HL-60 (cell line): ENCODE data around the gene SNX3.

ENCODE experiments used
- GABPA ChIP-seq: IDR thresholded peaks from 2 replicates; pipeline ENCODE4 v1.6.1; 2012; ENCODE audit warnings: low read depth
- POLR2AphosphoS5 ChIP-seq: IDR thresholded peaks from 2 replicates; pipeline ENCODE4 v1.6.1; 2012; ENCODE audit warnings: low read depth
- TF ChIP-seq, protein P1 (sequence below): IDR thresholded peaks from one replicate; pipeline ENCODE4 v1.5.1; 2011; ENCODE audit warnings: low read length, control low read depth, inconsistent platforms; ENCODE audit not compliant: insufficient read depth

- TF ChIP-seq, protein P1, sequence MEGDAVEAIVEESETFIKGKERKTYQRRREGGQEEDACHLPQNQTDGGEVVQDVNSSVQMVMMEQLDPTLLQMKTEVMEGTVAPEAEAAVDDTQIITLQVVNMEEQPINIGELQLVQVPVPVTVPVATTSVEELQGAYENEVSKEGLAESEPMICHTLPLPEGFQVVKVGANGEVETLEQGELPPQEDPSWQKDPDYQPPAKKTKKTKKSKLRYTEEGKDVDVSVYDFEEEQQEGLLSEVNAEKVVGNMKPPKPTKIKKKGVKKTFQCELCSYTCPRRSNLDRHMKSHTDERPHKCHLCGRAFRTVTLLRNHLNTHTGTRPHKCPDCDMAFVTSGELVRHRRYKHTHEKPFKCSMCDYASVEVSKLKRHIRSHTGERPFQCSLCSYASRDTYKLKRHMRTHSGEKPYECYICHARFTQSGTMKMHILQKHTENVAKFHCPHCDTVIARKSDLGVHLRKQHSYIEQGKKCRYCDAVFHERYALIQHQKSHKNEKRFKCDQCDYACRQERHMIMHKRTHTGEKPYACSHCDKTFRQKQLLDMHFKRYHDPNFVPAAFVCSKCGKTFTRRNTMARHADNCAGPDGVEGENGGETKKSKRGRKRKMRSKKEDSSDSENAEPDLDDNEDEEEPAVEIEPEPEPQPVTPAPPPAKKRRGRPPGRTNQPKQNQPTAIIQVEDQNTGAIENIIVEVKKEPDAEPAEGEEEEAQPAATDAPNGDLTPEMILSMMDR = no peak
- no peak for TF ChIP-seq GABPA
- no peak for TF ChIP-seq POLR2AphosphoS5
Measured at GRCh38 chr6:108179741-108180140, 81.1 kb downstream of the SNX3 start.
